HG03442 (cell line): Measurements from ENCODE around the gene PWP1.

Source experiments
- ATAC-seq: cut with Tn5 transposase; IDR thresholded peaks from one replicate; pipeline ENCODE4 v1.9.1; 2021; ENCODE audit warnings: mild to moderate bottlenecking, moderate library complexity; ENCODE audit not compliant: unreplicated experiment

Gene PWP1

DNA sequence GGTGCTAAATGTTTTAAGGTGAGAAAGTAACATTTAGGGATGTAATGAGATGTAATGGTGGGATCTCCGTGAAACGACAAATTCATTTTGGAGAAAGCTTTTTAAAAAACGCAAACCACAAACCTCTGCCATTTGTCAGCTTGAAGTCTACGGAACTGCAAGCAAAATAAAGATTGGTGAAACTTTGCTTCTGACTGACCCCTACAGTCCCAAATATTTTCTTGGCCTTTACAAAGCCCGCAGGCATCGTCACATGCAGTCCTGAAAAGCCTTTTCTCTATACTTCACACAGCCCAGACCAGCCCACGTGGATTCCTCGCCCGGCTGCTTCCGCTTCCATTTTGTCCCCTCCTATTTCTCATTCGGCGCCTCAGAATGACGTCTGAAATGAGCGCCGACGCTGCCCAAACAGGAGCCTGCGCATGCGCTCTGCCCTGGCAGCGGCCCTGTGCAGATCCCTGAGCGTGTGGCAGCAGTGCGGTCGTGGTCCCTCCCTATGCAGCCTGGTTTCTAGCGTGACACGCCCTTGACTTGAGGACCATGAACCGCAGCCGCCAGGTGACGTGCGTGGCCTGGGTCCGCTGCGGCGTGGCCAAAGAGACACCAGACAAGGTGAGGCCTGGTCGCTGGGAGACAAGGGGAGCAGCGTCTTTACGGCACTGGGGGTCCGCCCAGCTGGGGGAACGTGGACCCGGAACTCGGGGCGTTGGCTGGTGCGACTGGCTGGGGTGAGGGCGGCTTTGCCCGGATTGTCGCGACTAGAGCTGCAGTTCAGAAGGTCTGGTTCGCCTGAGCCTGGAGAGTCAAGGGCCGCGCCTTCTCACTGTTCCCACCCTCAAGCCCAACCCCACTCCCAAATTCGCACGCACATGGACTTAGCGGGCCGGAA, at the start of gene PWP1:
Gene PWP1 (plus strand): TSS at position 440 of the 889 bp plus-strand sequence. CDS start 101 bp downstream, at position 541.
- ATAC-seq = peak; percentile 89

DNA sequence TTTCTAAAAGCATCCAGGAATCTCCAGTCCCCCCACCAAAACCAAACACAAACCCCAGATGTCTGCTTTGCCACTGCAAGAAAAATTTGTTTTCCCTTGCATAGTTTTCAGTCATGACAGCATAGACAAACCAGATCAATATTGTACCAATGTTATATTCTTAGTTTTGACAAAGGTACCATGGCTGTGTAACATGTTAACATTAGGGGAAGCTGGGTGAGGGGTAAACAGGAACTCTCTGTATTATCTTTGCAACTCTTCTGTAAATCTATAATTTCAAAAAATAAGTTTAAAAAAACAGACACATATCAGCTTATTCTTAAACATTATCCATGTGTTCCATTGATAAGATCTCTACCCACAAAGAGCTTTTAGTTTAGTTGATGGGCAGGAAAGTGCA, 44.4 kb upstream of the PWP1 start:
- ATAC-seq = no peak

DNA sequence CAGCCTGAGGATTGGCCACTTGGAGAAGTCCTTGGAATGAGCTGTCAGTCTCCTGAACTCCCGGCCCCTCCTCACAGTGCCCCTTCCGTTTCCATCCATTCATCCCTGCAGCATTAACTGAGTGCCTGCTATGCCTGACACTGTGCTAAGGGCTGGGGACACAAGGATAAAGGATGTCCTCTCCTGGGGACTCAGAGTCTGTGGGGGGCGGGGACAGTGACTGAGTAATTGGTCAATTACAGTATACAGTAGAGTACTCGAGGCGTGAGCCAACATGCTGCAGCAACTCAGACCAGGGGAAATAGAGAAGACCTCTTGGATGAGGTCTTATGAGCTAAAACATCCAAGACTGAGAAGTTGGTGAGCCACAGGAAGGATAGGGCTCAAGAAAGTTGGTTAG, 43.4 kb upstream of the PWP1 start:
- no peak for ATAC-seq

DNA sequence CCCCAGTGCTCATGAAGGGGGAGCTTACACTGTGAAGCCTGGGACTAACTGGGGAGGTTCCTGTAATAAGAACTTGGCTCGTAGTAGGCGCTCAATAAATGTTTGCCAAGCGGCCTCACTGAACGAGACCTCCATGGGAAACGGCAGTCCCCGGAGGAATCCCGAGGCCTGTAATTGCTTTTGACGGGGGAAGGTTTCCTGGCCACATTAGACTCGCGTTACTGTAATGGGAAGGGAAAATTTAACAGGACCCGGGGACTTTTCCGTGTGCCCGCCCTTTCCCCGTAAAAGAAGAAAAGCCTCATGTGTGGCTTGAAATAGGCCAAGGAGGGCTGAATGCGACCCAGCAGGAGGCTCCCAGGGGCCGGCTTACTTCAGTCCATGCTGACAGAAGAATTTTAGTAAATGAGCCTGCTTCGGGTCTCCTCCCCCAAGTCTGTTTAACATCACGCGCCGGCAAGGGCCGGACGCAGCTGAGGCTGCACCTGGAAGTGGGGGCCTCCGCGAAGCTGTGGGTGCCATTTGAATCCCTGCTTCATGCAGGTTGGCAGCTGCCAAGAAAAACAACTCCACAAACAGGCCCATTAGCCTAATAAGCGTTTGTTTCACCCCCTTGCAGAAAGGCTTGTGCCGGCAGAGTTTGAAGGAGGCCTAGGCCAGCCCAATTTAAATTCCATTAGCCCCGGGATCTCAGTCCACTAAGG, 39.8 kb upstream of the PWP1 start:
- no peak for ATAC-seq

DNA sequence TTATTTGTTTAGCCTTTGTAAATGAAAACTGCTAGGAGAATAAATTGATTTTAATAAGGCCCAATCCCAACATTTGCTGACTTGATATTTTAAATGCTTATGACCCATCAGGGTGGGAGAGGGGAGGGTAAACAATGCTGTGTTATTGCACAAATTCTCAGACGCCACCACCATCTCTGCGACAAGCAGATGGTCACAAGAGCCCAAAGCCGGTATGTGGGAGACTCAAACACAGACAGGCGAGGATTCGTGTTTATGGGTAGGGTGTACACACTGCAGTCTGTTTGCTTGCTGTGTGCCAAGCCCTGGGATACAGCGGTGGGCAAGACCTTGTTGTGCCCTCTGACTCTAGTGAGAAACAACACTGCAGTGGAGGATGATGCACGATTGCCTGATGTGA, 39.2 kb upstream of the PWP1 start:
- no peak for ATAC-seq

DNA sequence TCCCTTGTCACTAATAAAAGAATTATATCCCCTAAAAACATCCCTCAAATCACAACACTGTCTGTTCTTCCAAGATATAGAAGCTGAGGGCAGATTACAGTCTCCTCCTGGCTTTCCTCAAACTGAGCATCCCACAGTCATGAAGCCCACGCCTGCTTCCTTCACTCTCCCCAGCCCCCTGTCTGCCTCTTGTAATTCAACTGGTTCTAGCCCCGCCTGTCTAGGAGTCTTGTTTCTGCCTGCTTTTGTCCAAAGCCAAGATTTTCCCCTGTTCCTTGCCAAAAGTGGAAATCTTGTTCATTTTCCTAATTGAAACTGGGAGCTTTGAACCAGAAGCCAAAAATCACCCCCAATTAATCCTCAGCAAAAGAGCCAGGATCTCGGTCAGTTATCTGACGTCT, 35.9 kb upstream of the PWP1 start:
- no peak for ATAC-seq

DNA sequence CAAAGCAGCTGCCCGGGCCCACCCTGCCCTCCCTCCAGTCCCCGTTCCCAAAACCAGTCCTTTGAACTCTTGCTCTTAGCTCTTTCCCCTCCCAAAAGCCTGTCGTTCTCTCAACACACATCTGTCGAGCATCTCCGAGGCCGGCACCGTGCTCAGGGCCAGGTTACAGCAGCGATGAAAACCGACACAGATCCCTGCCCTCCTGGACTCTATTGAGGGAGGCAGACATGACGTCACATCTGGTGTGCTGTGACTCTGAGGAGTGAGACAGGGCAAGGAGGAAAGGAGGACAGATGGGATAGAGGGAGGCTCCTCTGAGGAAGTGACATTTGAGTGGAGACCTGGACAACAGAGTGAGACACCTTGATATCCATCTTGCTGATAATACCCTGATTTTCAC, 34.6 kb upstream of the PWP1 start:
- no peak for ATAC-seq

DNA sequence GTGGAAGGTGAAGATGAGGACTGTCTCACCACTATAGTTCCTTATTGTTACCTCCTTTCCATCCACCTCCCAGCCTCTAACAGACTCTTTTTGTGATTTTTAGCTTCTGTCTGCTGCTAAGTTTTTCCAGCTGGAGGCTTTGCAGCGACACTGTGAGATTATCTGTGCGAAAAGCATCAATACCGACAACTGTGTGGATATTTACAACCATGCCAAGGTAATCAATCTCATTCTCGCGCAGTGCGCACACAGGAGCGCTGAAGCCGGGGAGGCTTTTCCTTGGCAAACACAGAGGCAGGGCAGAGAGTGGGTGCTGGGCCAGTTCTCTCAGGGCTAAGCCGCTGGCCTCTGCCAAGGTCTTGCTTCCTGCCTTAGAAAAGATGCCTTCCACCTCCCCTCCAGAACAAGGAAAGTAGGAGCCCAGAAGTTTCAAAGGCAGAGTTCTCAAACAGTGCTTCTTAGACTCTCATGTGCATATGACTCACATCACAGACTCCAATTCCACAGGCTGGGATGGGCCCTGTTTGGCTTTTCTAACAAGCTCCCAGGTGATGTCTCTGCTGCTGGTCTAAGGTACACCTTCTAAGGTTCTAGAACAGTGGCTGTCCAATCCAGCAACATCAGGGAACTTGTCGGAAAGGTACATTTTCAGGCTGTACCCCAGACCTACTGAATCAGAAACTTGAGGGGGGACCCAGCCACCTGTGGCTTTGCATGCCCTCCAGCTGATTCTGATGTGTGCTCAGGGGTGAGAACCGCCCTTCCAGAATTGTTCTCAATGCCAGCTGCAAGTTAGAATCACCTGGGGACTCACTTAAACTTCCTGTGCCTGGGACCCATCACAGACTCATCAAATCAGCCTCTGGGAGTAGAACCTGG, 33.8 kb upstream of the PWP1 start:
- ATAC-seq = no peak

DNA sequence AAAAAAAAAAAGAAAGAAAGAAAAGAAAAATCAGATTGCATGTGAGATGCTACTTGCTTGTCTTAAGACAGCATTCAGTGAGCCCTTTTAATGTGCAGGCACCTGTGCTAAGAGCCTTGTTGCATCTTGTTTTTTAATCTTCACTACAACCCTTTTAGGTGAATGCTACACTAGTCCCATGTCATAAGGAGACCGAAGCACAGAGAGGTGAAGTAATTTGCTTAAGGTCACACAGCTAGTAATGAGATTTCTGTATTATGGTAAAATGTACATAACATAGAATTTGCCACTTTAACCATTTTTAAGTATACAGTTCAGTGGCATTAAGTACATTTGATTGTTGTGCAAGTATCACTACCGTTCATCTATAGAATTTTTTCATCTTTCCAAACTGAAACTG, 32.1 kb upstream of the PWP1 start:
- ATAC-seq = no peak

DNA sequence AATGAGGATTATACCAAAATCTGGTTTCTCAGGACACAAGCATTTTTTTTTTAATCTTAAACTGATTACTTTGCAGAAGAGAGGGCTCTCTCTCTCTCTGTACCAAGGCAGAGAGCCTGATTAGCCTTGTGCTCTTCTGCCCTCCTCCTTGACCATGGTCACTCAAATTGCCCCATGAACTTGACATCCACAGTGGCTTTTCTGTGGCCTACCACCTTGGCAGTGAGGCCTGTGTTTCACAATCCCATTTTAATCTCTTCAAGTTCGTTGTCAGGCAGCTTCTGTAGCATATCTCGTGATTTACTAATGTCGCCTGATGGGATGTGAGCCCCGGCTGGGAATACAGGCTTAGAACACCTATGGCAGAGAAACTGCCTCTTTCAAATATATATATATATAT, 30.7 kb upstream of the PWP1 start:
- no peak for ATAC-seq

DNA sequence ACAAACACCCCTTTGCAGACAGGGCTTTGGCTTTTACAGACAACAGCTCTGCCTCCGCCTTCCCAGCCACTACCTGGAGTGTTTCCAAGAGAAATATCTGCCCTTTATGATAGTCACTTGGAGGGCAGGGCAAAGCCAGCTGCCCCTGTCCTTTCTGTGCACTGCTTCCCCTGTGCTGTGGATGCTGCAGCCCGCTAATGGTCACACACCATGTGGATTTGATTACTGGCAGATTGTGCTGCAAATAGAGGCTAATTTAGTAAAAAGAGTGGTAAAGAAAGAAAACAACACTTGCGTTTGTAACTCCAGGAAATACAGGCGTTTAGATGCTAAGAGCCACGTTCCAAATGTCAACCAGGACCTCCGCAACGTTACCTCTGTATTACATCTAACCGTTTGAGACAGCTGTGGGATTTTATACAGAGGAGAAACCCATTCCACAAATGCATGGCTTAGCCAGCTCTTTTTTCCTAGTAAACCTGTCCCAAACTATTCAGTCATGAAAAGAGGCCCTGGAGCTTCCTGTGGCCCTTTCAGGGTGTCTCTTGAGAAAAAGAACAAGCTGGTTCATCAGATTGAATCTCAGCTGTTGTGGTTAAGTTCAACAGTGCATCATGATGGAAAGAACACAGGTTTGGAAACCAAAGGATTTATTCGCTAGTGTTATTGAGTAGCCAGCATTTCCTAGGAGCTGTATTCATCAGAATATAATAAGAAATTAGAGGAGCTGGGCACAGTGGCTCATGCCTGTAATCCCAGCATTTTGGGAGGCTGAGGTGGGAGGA, 30.1 kb upstream of the PWP1 start:
- ATAC-seq = no peak

DNA sequence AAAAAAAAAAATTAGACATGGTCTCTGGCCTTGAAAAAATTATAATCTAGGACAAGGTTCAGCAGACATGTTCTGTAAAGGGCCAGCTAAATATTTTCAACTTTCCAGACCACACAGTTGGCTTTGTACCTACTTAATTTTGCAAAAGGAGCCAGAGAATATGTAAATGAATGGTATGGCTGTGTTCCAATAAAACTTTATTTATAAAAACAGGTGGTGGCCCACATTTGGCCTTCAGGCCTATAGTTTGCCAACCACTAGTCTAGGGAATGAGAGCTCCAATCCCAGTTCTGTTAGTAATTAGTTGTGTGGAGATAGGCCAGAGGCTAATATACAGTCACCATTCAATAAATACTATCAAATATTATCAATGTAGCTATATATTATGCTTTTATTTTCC, 29.3 kb upstream of the PWP1 start:
- no peak for ATAC-seq

DNA sequence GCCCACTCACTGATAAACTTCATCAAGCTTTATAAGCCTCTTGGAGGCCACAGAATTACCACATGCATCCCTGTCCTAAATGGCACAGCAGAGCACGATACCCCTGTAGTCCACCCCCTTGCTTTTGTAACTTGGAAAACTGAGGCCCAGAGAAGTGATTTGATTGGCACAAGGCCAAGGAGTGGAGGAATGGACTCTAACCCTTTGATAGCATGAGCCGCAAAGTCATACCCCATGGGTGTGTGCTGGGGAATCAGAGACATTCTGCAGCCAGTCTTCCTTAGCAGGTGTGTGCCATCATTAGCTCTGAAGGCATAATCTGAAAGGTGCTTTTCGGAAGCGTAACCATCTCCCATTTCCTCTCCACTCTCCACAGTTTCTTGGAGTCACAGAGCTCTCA, 28.5 kb upstream of the PWP1 start:
- no peak for ATAC-seq

DNA sequence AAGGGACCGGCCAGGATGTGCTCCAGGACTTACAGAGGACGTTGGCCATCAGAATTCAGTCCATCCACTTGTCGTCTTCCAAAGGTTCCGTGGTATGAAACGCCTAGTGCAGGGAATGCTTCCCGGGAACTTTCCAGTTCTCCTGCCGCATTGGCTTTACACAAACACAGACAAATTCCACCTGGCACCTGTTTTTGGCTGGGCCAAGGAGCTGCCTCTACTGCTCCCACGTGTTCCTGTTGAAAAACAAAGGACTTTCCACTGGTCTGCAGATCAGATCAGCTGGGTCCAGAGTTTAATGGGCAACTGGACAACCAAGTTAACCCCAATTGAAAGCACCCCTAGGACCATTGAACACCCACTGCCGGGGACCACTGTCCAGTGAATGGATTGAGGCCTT, 28.0 kb upstream of the PWP1 start:
- no peak for ATAC-seq

DNA sequence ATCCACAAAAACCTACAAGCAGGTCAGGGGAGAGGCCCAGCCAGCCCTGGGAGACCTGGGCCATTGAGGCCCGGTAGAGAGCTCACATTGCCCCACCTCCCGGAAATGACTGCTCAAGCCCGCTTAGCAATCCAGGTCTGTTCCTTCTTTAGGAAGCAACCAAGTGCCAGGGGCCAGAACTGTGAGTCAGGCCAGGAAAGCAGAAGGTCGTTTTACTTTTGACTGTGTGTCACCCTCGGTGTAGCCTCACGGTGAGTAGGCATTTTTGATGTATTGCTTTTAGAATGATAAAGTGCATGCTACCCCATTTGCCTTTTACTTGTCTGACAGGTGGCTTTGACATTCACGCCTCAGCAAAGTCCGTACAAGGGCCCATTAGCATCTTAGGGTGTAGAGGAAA, 25.4 kb upstream of the PWP1 start:
- no peak for ATAC-seq

DNA sequence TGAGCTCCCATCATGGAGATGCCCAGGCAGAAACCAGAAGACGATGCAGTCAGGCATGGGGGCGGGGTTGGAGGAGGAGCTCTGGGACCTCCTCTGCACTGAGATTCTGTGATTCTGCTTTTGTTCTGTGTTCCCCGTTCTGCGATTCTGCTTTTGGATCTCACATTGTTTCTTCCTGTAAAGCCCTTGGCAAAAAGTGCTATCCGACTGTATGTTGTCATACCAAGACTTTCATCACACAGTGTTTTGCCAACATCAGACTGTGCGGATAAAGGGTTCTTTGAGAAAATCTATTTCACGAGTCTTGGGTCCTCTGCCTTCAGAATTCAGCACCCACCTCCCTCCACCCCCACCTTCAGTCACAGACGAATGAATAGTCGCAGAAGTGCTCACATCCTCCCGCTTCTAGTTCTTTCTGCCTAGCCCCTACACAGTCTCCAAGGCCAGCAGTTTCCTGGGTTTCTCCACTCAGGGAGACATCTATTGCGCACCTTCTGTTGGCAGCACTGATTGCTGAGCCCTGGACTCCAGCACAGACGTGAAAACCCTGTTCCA, 24.7 kb upstream of the PWP1 start:
- no peak for ATAC-seq

DNA sequence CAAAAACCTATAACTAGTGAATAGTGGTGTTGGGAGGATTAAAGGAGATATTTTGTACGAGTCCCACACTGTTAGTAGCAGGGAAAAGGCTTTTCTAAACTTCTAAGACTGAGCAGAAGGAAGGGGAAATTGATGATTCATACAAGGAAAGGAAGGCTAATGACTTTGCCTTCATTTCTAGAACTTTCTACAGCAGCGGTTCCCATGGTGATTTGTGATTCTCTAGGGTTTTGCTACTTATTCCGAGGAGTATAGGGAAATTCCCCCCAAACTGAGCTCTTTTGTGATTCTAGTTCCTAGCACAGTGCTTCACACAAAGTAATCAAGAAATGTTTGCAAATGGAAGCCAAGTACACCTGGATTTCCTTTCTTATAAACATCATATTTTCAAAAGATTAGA, 23.8 kb upstream of the PWP1 start:
- ATAC-seq = peak; percentile 47

DNA sequence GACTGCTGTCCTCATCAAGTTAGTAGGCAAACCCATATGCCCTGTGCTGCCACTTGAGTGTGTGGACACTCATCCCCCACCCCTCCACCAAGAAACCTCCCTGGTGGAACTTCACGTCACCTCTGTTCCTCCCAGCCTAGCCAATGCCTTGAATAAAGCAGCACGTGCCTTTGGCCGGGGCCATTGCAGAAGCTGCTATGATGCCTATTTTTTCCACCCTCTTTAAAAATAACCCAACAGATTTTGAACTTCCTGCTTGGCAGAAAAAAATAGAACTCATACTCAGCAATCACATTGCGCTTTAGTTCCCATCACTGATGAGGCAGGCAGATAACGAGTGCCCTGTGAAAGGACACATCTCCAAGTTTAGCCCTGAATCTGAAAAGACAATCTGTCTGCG, 23.1 kb upstream of the PWP1 start:
- ATAC-seq = no peak

DNA sequence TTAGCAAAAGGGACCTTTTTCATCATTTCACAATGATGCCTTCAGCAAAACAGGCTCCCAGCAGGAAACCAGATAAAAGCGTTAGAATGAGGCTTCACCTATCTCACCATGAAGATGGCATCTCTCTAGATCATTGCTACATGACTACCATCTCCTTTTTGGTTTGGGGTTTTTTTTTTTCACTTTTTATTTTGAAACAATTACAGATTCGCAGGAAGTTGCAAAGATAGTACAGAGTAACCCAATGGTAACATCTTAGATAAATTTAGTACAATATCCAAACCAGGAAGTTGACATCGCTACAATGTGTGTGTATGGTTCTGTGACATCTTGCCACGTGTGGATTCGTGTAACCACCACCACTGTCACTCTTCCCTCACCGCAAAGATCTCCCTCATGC, 22.3 kb upstream of the PWP1 start:
- ATAC-seq = no peak

DNA sequence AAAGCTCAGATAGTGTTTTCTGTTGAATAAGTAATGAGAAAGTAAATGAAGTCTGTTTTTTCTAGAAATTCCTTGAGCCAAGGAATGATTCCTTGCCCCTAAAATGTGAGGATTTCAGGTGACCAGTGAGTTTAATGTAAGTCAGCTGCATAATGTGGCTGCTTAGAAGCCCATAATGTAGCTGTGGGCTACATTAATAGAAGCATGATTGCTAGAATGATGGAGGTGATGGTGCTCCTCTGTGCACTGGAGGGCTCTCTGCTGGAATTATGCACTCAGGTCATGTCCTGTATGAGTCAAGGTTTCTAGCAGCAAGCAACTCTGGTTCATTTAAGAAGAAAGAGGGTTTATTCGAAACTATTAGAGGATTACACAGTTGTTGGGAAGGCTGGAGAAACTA, 19.6 kb upstream of the PWP1 start:
- ATAC-seq = no peak
